HG03103 (cell line): ENCODE data around the gene IMMP2L.
"Not testable (repeated sequence)": the region's sequence is repeated elsewhere in the genome, so short reads cannot be mapped to it uniquely, and the experiment has no call there.

ENCODE experiments used
- ATAC-seq: cut with Tn5 transposase; IDR thresholded peaks from one replicate; pipeline ENCODE4 v1.9.1; 2021; ENCODE audit warnings: low read depth; ENCODE audit not compliant: unreplicated experiment

Gene IMMP2L

GRCh38 chr7:111561904-111562732, at the start of gene IMMP2L:
TSS of gene IMMP2L (minus strand) at chr7:111562492.
- ATAC-seq: peak; percentile 69

- ATAC-seq: not testable (repeated sequence)
Measured at GRCh38 chr7:111609483-111610254, 47.4 kb upstream of the IMMP2L start.

- no peak for ATAC-seq
Measured at GRCh38 chr7:111607621-111608020, 45.3 kb upstream of the IMMP2L start.

GRCh38 chr7:111605246-111605645, 43.0 kb upstream of the IMMP2L start:
- no peak for ATAC-seq

GRCh38 chr7:111600091-111600490, 37.8 kb upstream of the IMMP2L start:
- no peak for ATAC-seq

GRCh38 chr7:111595780-111596179, 33.5 kb upstream of the IMMP2L start:
- no peak for ATAC-seq

- ATAC-seq: no peak
Measured at GRCh38 chr7:111594602-111595001, 32.3 kb upstream of the IMMP2L start.

- no peak for ATAC-seq
Measured at GRCh38 chr7:111593343-111593742, 31.1 kb upstream of the IMMP2L start.

- ATAC-seq: no peak
Measured at GRCh38 chr7:111588065-111588433, 25.8 kb upstream of the IMMP2L start.

GRCh38 chr7:111587410-111588064, 25.2 kb upstream of the IMMP2L start:
- no peak for ATAC-seq

- no peak for ATAC-seq
Measured at GRCh38 chr7:111586711-111587409, 24.6 kb upstream of the IMMP2L start.

- ATAC-seq: not testable (repeated sequence)
Measured at GRCh38 chr7:111581784-111582488, 19.6 kb upstream of the IMMP2L start.

- ATAC-seq: not testable (repeated sequence)
Measured at GRCh38 chr7:111581207-111581606, 18.9 kb upstream of the IMMP2L start.

GRCh38 chr7:111578754-111579153, 16.5 kb upstream of the IMMP2L start:
- no peak for ATAC-seq

- no peak for ATAC-seq
Measured at GRCh38 chr7:111571720-111572119, 9.4 kb upstream of the IMMP2L start.

- ATAC-seq: peak; percentile 94
Measured at GRCh38 chr7:111568870-111569462, 6.7 kb upstream of the IMMP2L start.

GRCh38 chr7:111568419-111568818, 6.1 kb upstream of the IMMP2L start:
- peak; percentile 18 for ATAC-seq

- ATAC-seq: no peak
Measured at GRCh38 chr7:111564078-111564477, 1.8 kb upstream of the IMMP2L start.

- no peak for ATAC-seq
Measured at GRCh38 chr7:111561654-111561903, 713 bp downstream of the IMMP2L start.
